Duodenal mucosa (tissue), 2 donors: ENCODE results near the gene FCHSD2.
"Not testable (repeated sequence)": the region's sequence is repeated elsewhere in the genome, so short reads cannot be mapped to it uniquely, and the experiment has no call there.

Source experiments
- H3K27ac ChIP-seq: one replicate; pipeline ENCODE4 v1.7.0; 2013; ENCODE audit warnings: low read depth, low read length
- H3K27me3 ChIP-seq, 2 donors: one replicate each; pipeline ENCODE4 v1.7.0; 2013; ENCODE audit warnings: low read length in 2 of 2, control low read depth in 1 of 2; ENCODE audit not compliant: insufficient read depth in 2 of 2, control insufficient read depth in 1 of 2
- H3K36me3 ChIP-seq, 2 donors: one replicate each; pipeline ENCODE4 v1.7.0; 2013; ENCODE audit warnings: low read length in 2 of 2, control low read depth in 1 of 2; ENCODE audit not compliant: insufficient read depth in 2 of 2, control insufficient read depth in 1 of 2
- H3K4me1 ChIP-seq, 2 donors: one replicate each; pipeline ENCODE4 v1.7.0; 2013; ENCODE audit warnings: low read length in 2 of 2, control low read depth in 1 of 2; ENCODE audit not compliant: insufficient read depth in 2 of 2, control insufficient read depth in 1 of 2
- H3K4me3 ChIP-seq, 2 donors: one replicate each; pipeline ENCODE4 v1.7.0; 2013; ENCODE audit warnings: low read length in 2 of 2, low read depth in 1 of 2
- H3K9ac ChIP-seq, 2 donors: one replicate each; pipeline ENCODE4 v1.7.0; 2013; ENCODE audit warnings: low read length in 2 of 2, low read depth in 1 of 2
- H3K9me3 ChIP-seq, 2 donors: one replicate each; pipeline ENCODE4 v1.7.0; 2013; ENCODE audit warnings: low read length in 2 of 2, control low read depth in 1 of 2; ENCODE audit not compliant: control insufficient read depth in 1 of 2

Gene FCHSD2

GRCh38 chr11:72976522-72976892 is 165.6 kb downstream of the FCHSD2 start:
- H3K27me3 ChIP-seq, H3K36me3 ChIP-seq, H3K9me3 ChIP-seq, H3K9ac ChIP-seq, H3K4me3 ChIP-seq, H3K27ac ChIP-seq, H3K4me1 ChIP-seq: not testable (repeated sequence)

- H3K4me1 ChIP-seq: peaks cover 0 to 5% of the 10 kb centered on the region in 2 donors
- H3K27me3 ChIP-seq: no peaks in the 10 kb centered on the region
- H3K4me3 ChIP-seq: no peak overlapping the region
- no peaks in the 10 kb centered on the region for H3K36me3 ChIP-seq
- no peaks in the 10 kb centered on the region for H3K9me3 ChIP-seq
- no peak overlapping the region for H3K27ac ChIP-seq
- no peak overlapping the region for H3K9ac ChIP-seq
These were observed 166.2 kb downstream of the FCHSD2 start for GRCh38 chr11:72975778-72976521.

GRCh38 chr11:72974487-72975205 is 167.5 kb downstream of the FCHSD2 start:
- H3K36me3 ChIP-seq: no peaks in the 10 kb centered on the region
- no peaks in the 10 kb centered on the region for H3K9me3 ChIP-seq
- H3K27ac ChIP-seq: no peak overlapping the region
- H3K4me3 ChIP-seq: no peak overlapping the region
- H3K4me1 ChIP-seq: peaks cover 0 to 5% of the 10 kb centered on the region in 2 donors
- no peaks in the 10 kb centered on the region for H3K27me3 ChIP-seq
- no peak overlapping the region for H3K9ac ChIP-seq

GRCh38 chr11:72972496-72973128 is 169.5 kb downstream of the FCHSD2 start:
- Histone ChIP-seq H3K9ac (no peak overlapping the region), H3K27ac (no peak overlapping the region), H3K4me3 (no peak overlapping the region), H3K4me1 (peaks cover 0 to 5% of the 10 kb centered on the region in 2 donors), H3K9me3 (no peaks in the 10 kb centered on the region), H3K36me3 (no peaks in the 10 kb centered on the region), H3K27me3 (no peaks in the 10 kb centered on the region)

- Histone ChIP-seq H3K9me3 (no peaks in the 10 kb centered on the region), H3K4me1 (peaks cover 0 to 5% of the 10 kb centered on the region in 2 donors), H3K27me3 (no peaks in the 10 kb centered on the region), H3K4me3 (no peak overlapping the region), H3K36me3 (no peaks in the 10 kb centered on the region), H3K27ac (no peak overlapping the region), H3K9ac (no peak overlapping the region)
These were observed 170.7 kb downstream of the FCHSD2 start for GRCh38 chr11:72971192-72971967.

- no peak overlapping the region for H3K4me3 ChIP-seq
- H3K9me3 ChIP-seq: no peaks in the 10 kb centered on the region
- H3K9ac ChIP-seq: no peak overlapping the region
- no peaks in the 10 kb centered on the region for H3K27me3 ChIP-seq
- H3K36me3 ChIP-seq: no peaks in the 10 kb centered on the region
- H3K27ac ChIP-seq: no peak overlapping the region
- H3K4me1 ChIP-seq: peaks cover 0 to 5% of the 10 kb centered on the region in 2 donors
These were observed 171.5 kb downstream of the FCHSD2 start for GRCh38 chr11:72970557-72971118.

- Histone ChIP-seq H3K9me3 (no peaks in the 10 kb centered on the region), H3K36me3 (no peaks in the 10 kb centered on the region), H3K27me3 (no peaks in the 10 kb centered on the region), H3K27ac (no peak overlapping the region), H3K4me1 (peaks cover 0 to 5% of the 10 kb centered on the region in 2 donors), H3K4me3 (no peak overlapping the region), H3K9ac (no peak overlapping the region)
These were observed 172.2 kb downstream of the FCHSD2 start for GRCh38 chr11:72969894-72970335.

GRCh38 chr11:72968390-72968789 is 173.7 kb downstream of the FCHSD2 start:
- H3K9me3 ChIP-seq: no peaks in the 10 kb centered on the region
- H3K27me3 ChIP-seq: no peaks in the 10 kb centered on the region
- no peak overlapping the region for H3K27ac ChIP-seq
- no peaks in the 10 kb centered on the region for H3K36me3 ChIP-seq
- peaks cover 0 to 5% of the 10 kb centered on the region in 2 donors for H3K4me1 ChIP-seq
- H3K9ac ChIP-seq: no peak overlapping the region
- no peak overlapping the region for H3K4me3 ChIP-seq

GRCh38 chr11:72965672-72966071 is 176.4 kb downstream of the FCHSD2 start:
- no peaks in the 10 kb centered on the region for H3K36me3 ChIP-seq
- no peaks in the 10 kb centered on the region for H3K9me3 ChIP-seq
- H3K27ac ChIP-seq: no peak overlapping the region
- H3K4me1 ChIP-seq: no peaks in the 10 kb centered on the region
- no peaks in the 10 kb centered on the region for H3K27me3 ChIP-seq
- H3K4me3 ChIP-seq: no peak overlapping the region
- no peak overlapping the region for H3K9ac ChIP-seq
